Transverse colon (tissue), 3 donors: ENCODE measurements around the gene FIP1L1.

Experiments used
- CTCF ChIP-seq, 5 experiments: fragments of 200-600 bp in 3 of 5; fragments of 450-650 bp in 2 of 5; sonication (generic) in 3 of 5; IDR thresholded peaks; 1 replicate in 2 of 5; 2 replicates in 3 of 5; pipeline ENCODE4 v1.5.1; 2016 to 2017; ENCODE audit warnings: antibody characterized with exemption in 5 of 5, inconsistent platforms in 3 of 5, mild to moderate bottlenecking in 2 of 5, moderate library complexity in 1 of 5
- EP300 ChIP-seq: sonication (generic); formaldehyde crosslinking; IDR thresholded peaks from one replicate; pipeline ENCODE4 v1.6.1; 2017; ENCODE audit warnings: antibody characterized with exemption, low read depth

DNA sequence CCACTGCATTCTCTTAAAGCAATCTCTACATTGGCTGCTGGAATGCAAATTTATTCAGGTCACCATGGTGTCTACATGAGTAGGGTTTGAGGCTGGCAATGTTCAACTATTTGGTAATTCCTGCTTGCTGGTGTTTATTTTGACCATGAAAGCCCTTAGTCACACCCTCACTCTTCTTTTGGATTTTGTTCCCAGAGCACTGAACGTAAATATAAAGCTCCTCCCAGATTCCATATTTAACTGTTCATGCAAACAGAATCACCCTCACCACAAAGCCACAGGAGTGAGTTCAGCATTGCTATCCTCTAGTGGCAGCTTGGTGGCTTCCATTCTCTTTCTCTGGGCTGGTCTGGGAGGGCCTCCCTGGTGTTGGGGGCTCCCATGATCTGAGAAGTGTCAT is 131.0 kb downstream of the FIP1L1 start:
- TF ChIP-seq EP300 (no peak), CTCF (IDR thresholded peaks at IDR 0.05) (no peak)
